HL-60/S4 treated with phorbol 12-myristate 13-acetate at 8.2 ng/mL for 4 days and 3 days (cell line): ENCODE data around the gene PACSIN3.
"Not testable (repeated sequence)": the region's sequence is repeated elsewhere in the genome, so short reads cannot be mapped to it uniquely, and the experiment has no call there.

Experiments
- in situ Hi-C: fragments of 300-500 bp; cut with MboI; formaldehyde crosslinking; loops from 2 replicates; pipeline ENCODE4 v1.15.0; 2022; ENCODE audit warnings: low sequenced_read_pairs

Gene PACSIN3

GRCh38 chr11:47198161-47198560 is 11.9 kb upstream of the PACSIN3 start:
- in situ Hi-C loops, result not testable (repeated sequence)

- in situ Hi-C loops, result no loop called here
These were observed 5.9 kb upstream of the PACSIN3 start for GRCh38 chr11:47192111-47192510.

GRCh38 chr11:47191137-47191536 is 4.9 kb upstream of the PACSIN3 start:
- in situ Hi-C loops, result not testable (repeated sequence)

GRCh38 chr11:47189100-47189834 is 3.0 kb upstream of the PACSIN3 start:
- in situ Hi-C loops, result no loop called here

- in situ Hi-C loops, result no loop called here
These were observed 2.0 kb upstream of the PACSIN3 start for GRCh38 chr11:47188259-47188658.

GRCh38 chr11:47187723-47188122 is 1.5 kb upstream of the PACSIN3 start:
- in situ Hi-C loops, result no loop called here

GRCh38 chr11:47186700-47187695 is 764 bp upstream of the PACSIN3 start:
- in situ Hi-C loops, result no loop called here

- in situ Hi-C loops, result no loop called here
These were observed 744 bp downstream of the PACSIN3 start for GRCh38 chr11:47185305-47186075.

- in situ Hi-C loops, result no loop called here
These were observed 1.4 kb downstream of the PACSIN3 start for GRCh38 chr11:47184711-47185304.

GRCh38 chr11:47183969-47184368 is 2.3 kb downstream of the PACSIN3 start:
- in situ Hi-C loops, result no loop called here

GRCh38 chr11:47183031-47183856 is 3.0 kb downstream of the PACSIN3 start:
- in situ Hi-C loops, result no loop called here

- in situ Hi-C loops, result no loop called here
These were observed 3.9 kb downstream of the PACSIN3 start for GRCh38 chr11:47182380-47182779.

- in situ Hi-C loops, result no loop called here
These were observed 5.0 kb downstream of the PACSIN3 start for GRCh38 chr11:47181271-47181670.

- in situ Hi-C loops, result no loop called here
These were observed 6.0 kb downstream of the PACSIN3 start for GRCh38 chr11:47180006-47180787.

- in situ Hi-C loops, result no loop called here
These were observed 6.6 kb downstream of the PACSIN3 start for GRCh38 chr11:47179655-47179991.

GRCh38 chr11:47178737-47179654 is 7.2 kb downstream of the PACSIN3 start:
- in situ Hi-C loops, result no loop called here

GRCh38 chr11:47178316-47178715 is 7.9 kb downstream of the PACSIN3 start:
- in situ Hi-C loops, result no loop called here

GRCh38 chr11:47177846-47178245 is 8.4 kb downstream of the PACSIN3 start:
- in situ Hi-C loops, result no loop called here
